Breast epithelium (tissue), 3 donors: ENCODE results near the gene FNIP1.

Experiments used
- POLR2A ChIP-seq: fragments of 450-650 bp; IDR thresholded peaks from one replicate; pipeline ENCODE4 v1.6.1; 2016; ENCODE audit warnings: antibody characterized with exemption, mild to moderate bottlenecking, moderate library complexity
- TF ChIP-seq, protein P1 (sequence below), 3 donors: fragments of 450-650 bp; IDR thresholded peaks; one replicate each; pipeline ENCODE4 v1.5.1; 2016 to 2017; ENCODE audit warnings: antibody characterized with exemption in 3 of 3, mild to moderate bottlenecking in 3 of 3, moderate library complexity in 3 of 3

DNA sequence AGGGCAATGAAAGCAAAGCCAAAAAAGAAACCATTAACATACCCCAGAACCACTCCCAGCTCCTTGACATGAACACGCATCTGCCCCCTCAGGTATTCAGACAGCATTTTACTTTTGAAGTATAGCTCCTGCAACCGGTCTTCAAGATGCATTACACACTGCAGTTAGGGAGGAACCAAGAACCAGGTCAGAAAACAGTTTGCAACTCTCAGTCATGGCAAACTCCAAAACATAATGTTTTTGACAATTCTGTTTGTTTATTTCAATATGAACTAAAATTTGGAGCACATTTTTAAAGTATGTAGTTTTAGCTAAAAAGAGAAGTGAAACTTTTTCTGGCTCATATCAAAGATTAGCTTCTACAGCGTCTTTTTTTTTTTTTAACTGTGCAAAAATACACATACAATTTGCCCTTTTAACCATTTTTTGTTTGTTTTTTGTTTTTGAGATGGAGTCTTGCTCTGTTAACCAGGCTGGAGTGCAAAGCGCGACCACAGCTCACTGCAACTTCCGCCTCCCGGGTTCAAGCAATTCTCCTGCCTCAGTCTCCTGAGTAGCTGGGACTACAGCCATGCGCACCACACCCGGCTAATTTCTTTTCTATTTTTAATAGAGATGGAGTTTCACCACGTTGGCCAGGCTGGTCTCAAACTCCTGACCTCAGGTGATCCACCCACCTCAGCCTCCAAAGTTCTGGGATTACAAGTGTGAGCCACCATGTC lies 149.6 kb downstream of the FNIP1 start:
- TF ChIP-seq, protein P1, sequence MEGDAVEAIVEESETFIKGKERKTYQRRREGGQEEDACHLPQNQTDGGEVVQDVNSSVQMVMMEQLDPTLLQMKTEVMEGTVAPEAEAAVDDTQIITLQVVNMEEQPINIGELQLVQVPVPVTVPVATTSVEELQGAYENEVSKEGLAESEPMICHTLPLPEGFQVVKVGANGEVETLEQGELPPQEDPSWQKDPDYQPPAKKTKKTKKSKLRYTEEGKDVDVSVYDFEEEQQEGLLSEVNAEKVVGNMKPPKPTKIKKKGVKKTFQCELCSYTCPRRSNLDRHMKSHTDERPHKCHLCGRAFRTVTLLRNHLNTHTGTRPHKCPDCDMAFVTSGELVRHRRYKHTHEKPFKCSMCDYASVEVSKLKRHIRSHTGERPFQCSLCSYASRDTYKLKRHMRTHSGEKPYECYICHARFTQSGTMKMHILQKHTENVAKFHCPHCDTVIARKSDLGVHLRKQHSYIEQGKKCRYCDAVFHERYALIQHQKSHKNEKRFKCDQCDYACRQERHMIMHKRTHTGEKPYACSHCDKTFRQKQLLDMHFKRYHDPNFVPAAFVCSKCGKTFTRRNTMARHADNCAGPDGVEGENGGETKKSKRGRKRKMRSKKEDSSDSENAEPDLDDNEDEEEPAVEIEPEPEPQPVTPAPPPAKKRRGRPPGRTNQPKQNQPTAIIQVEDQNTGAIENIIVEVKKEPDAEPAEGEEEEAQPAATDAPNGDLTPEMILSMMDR (IDR thresholded peaks at IDR 0.05): no peak
- no peak for TF ChIP-seq POLR2A
